Nephron (organoid): ENCODE results near the gene KRTAP12-1.

Experiments used
- H3K27ac Mint-ChIP-seq, 3 experiments: 2 replicates each; pipeline ENCODE4 v1.8.0; 2020; ENCODE audit warnings: mixed read lengths in 3 of 3, mild to moderate bottlenecking in 2 of 3, moderate library complexity in 1 of 3
- H3K27me3 Mint-ChIP-seq: 2 replicates; pipeline ENCODE4 v1.8.0; 2021; ENCODE audit warnings: low read depth, mild to moderate bottlenecking, moderate library complexity, mixed read lengths
- H3K36me3 Mint-ChIP-seq: 2 replicates; pipeline ENCODE4 v1.8.0; 2020; ENCODE audit warnings: low read depth, mixed read lengths
- H3K4me1 Mint-ChIP-seq: 2 replicates; pipeline ENCODE4 v1.8.0; 2020; ENCODE audit warnings: mixed read lengths
- H3K4me3 Mint-ChIP-seq, 3 experiments: 2 replicates each; pipeline ENCODE4 v1.8.0; 2020; ENCODE audit warnings: mild to moderate bottlenecking in 3 of 3, mixed read lengths in 3 of 3, moderate library complexity in 2 of 3
- H3K9me3 Mint-ChIP-seq: 2 replicates; pipeline ENCODE4 v1.8.0; 2020; ENCODE audit warnings: mixed read lengths
- TF ChIP-seq, protein P1 (sequence below), 3 experiments: fragments of 200-600 bp; sonication (generic); IDR thresholded peaks; one replicate each; pipeline ENCODE4 v1.5.0; 2021; ENCODE audit warnings: antibody characterized with exemption in 3 of 3; ENCODE audit not compliant: unreplicated experiment in 3 of 3

KRTAP12-1 gene

DNA sequence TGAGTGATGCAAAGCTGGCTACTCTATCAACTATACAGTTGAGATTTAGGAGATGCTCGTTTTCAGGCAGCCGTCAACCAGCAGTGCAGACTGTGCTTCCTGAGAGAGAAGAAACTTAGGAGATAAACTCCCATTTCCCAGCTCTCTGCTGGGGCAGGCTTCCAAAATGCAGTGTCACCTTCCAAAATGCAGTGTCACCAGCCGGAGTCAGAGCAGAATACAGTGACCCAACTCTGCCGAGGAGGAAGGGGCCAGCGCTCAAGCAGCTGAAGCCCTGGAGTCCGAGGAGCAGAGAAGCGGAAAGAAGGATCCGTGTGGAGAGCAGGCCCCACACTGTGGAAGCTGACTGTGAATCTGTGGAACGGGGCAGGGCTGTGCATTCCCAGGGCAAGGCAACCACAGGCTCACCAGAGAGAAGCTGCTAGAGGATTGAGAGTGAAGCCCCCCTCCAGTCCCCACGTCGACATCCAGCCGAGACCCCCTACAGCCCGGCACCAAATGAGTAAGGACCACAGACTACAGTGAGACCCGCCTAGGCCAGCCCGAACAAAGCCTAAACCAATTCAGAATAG lies 703 bp upstream of the KRTAP12-1 start:
- no peaks in the 10 kb centered on the region for H3K36me3 Mint-ChIP-seq
- peaks cover 11% of the 10 kb centered on the region for H3K4me1 Mint-ChIP-seq
- H3K27ac Mint-ChIP-seq = no peak overlapping the region

DNA sequence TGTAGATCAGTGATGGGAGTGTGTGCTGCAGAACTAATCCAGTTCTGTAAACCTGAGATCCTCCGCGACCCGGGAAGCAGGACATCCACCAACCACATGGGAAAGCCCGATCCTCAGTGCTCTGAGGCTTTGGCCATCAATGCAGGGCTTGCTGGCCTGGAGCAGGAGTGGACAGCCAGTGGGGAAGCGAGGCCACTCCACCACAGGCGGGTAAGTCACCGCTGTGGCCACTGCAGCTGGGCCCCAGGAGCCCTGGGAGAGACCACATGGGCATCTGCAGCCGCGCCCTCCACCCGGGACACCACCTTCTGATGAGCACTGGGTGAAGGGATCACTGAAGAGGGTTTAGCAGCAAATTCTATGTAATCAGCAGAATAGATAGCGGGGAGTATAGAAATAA lies 811 bp downstream of the KRTAP12-1 start:
- Mint-ChIP-seq H3K9me3 (no peaks in the 10 kb centered on the region), H3K27me3 (peaks cover 52% of the 10 kb centered on the region), H3K4me1 (no peaks in the 10 kb centered on the region), H3K4me3 (no peak overlapping the region), H3K27ac (no peak overlapping the region), H3K36me3 (no peaks in the 10 kb centered on the region)
- TF ChIP-seq, protein P1, sequence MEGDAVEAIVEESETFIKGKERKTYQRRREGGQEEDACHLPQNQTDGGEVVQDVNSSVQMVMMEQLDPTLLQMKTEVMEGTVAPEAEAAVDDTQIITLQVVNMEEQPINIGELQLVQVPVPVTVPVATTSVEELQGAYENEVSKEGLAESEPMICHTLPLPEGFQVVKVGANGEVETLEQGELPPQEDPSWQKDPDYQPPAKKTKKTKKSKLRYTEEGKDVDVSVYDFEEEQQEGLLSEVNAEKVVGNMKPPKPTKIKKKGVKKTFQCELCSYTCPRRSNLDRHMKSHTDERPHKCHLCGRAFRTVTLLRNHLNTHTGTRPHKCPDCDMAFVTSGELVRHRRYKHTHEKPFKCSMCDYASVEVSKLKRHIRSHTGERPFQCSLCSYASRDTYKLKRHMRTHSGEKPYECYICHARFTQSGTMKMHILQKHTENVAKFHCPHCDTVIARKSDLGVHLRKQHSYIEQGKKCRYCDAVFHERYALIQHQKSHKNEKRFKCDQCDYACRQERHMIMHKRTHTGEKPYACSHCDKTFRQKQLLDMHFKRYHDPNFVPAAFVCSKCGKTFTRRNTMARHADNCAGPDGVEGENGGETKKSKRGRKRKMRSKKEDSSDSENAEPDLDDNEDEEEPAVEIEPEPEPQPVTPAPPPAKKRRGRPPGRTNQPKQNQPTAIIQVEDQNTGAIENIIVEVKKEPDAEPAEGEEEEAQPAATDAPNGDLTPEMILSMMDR (IDR thresholded peaks at IDR 0.05; ENCODE audit: unreplicated experiment in 3 of 3) = no peak

More for the DNA sequence above, 703 bp upstream of the KRTAP12-1 start:
- Mint-ChIP-seq H3K27me3 (peaks cover 53% of the 10 kb centered on the region), H3K4me3 (no peak overlapping the region), H3K9me3 (no peaks in the 10 kb centered on the region)
- TF ChIP-seq, protein P1 (IDR thresholded peaks at IDR 0.05; ENCODE audit: unreplicated experiment in 3 of 3) = no peak

DNA sequence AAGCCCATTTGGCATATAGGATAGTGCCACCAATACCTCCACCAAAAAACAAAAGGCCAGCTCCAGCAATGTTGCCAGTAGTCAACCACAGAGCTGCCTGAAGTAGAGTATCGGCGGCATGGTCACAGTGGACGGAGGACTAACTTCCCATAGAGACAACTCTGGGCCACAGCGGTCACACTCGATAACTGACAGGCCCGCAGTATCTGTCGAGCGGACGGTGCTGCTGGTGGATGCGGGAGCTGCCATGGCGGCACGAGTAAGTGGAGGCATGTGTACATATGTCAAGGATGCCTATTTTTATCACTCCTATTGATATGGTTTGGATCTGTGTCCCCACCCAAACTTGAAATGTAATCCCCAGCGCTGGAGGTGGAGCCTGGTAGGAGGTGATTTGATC lies 4.1 kb downstream of the KRTAP12-1 start:
- TF ChIP-seq, protein P1 (IDR thresholded peaks at IDR 0.05; ENCODE audit: unreplicated experiment in 3 of 3) = no peak
- Mint-ChIP-seq H3K36me3 (peaks cover 2% of the 10 kb centered on the region), H3K4me1 (no peaks in the 10 kb centered on the region), H3K27me3 (peaks cover 37% of the 10 kb centered on the region), H3K9me3 (peaks cover 20% of the 10 kb centered on the region), H3K27ac (no peak overlapping the region), H3K4me3 (no peak overlapping the region)

DNA sequence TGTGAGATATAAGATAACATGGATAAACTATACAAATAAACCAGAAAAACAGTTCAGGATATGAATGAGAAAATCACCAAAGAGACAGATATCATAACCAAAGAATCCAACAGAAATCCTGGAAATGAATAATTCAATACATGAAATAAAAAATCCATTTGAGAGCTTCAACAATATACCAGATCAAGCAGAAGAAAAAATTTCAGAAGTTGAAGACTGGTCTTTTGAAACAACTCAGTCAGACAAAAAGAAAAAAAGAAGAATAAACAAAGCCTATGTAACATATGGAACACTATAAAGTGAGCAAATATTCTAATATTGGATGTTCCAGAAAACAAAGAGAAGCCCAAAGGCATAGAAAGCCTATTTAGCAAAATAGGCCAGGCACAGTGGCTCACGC lies 10.1 kb downstream of the KRTAP12-1 start:
- H3K4me3 Mint-ChIP-seq = no peak overlapping the region
- TF ChIP-seq, protein P1 (IDR thresholded peaks at IDR 0.05; ENCODE audit: unreplicated experiment in 3 of 3) = no peak
- H3K27ac Mint-ChIP-seq = no peak overlapping the region
- H3K27me3 Mint-ChIP-seq = peaks cover 17% of the 10 kb centered on the region
- peaks cover 67% of the 10 kb centered on the region for H3K9me3 Mint-ChIP-seq
- peaks cover 10% of the 10 kb centered on the region for H3K36me3 Mint-ChIP-seq
- H3K4me1 Mint-ChIP-seq = no peaks in the 10 kb centered on the region

DNA sequence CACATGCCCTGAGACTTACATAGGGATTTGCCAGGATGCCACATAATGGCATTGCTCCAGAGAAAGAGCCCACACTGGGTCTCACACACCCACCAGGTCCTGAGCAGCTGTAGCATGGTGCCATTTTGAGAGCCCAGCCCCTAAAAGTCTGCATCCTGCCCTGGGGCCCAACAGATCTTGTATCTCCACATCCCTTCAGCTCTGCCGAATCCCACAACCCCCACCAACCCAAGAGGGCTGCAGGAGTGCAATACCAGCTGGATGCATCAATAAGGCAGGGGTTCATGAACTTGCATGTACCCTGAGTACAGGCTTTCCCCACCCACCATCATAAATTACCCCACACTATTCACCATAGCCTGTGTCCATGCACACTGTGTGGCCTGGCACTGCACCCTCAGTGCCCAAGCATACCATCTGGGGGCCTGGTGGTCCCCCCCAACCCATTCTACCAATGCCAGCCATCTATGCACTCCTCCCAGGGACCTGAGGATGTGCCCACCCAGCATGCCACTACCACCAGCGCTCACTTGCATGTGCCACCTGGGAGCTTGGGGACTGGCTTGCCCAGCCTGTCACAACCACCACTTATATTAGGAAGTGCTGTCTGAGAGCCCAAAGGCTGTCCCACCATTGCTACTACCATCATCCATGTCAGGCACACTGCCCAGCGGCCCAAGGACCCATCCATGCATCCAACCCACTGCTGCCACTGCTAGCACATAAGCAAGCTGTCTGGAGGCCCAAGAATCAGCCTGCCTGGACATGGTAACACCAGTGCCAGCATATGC lies 11.1 kb downstream of the KRTAP12-1 start:
- no peak overlapping the region for H3K27ac Mint-ChIP-seq
- no peak overlapping the region for H3K4me3 Mint-ChIP-seq
- H3K9me3 Mint-ChIP-seq = peaks cover 65% of the 10 kb centered on the region
- TF ChIP-seq, protein P1 (IDR thresholded peaks at IDR 0.05; ENCODE audit: unreplicated experiment in 3 of 3) = no peak
- H3K27me3 Mint-ChIP-seq = peaks cover 17% of the 10 kb centered on the region
- H3K4me1 Mint-ChIP-seq = no peaks in the 10 kb centered on the region
- H3K36me3 Mint-ChIP-seq = peaks cover 10% of the 10 kb centered on the region

DNA sequence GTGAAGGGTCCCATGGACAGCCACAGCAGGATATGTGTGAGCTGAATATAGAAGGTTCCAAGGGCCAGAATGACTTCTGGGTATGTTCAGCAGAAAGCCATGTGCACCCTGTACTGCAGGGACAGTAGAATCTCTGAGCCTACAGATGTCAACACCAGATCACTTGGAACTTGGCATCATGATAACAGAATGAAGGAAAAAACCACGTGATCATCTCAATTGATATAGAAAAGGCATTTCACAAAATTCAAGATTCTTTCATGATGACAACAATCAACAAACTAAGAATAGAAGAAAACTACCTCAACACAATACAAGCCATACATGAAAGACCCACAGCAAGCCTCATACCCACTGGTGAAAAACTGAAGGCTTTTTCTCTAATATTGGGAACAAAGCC lies 14.4 kb downstream of the KRTAP12-1 start:
- TF ChIP-seq, protein P1 (IDR thresholded peaks at IDR 0.05; ENCODE audit: unreplicated experiment in 3 of 3) = no peak
- Mint-ChIP-seq H3K9me3 (peaks cover 47% of the 10 kb centered on the region), H3K27ac (no peak overlapping the region), H3K36me3 (peaks cover 5% of the 10 kb centered on the region), H3K4me3 (no peak overlapping the region), H3K27me3 (peaks cover 13% of the 10 kb centered on the region), H3K4me1 (no peaks in the 10 kb centered on the region)
